GM18909 (cell line): ENCODE data around the gene DLG2.

Source experiments
- ATAC-seq: cut with Tn5 transposase; IDR thresholded peaks from one replicate; pipeline ENCODE4 v1.9.1; 2021; ENCODE audit warnings: mild to moderate bottlenecking; ENCODE audit not compliant: unreplicated experiment, poor library complexity

DLG2 gene

DNA sequence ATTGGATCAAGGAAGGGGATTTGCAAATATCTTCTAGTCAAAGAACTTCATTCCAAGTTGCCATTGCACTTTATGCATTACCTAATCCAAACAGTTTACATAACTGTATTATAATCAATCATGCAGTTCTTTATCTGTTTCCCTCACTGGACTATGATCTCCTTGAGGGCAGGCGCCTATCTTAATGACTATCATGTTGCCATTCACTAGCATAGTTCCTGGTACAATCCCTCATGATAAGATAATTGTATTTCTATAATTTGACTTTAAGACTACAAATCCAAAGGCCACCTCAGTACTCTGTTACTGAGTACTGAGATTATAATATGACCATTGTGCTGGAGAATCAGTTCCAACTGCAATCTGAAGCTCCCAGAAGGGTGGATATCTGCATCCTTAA lies 2062.3 kb downstream of the DLG2 start:
- ATAC-seq: no peak

DNA sequence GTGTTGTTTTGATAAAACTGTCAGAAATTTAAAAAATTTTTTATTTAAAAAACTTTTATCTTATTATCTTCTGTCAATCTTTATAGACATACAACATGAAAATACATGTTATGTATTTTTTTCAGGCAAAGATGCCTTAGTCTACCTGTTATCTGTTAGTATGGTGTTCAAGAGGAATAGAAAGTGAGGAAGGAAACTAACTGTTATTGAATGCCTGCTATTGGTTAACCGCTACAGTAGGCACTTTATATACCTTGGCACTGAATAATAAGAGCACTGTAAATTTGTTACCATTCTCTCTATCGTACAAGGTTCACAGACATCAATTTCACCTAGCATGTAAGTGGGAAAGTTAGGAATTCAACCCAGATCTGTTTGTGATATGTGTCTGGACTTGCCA lies 2068.9 kb downstream of the DLG2 start:
- no peak for ATAC-seq

DNA sequence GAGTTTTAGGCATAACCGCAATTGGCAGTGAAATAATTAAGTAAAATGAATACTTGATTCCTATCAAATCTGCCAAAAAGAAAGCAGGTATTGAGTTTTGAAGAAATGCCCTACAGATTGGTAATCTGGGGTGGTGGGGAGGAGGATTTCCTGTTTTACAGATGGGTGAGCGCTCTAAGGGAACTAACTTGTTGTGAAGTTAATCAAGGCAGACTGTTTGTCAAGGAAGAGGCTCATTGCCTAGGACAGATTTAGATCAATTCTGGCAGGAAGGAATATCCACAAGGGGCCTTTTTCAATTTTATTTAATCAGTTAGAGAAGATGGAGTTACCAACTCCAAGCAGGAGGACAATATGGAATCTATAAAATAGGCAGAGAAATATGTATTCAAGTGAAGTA lies 2069.5 kb downstream of the DLG2 start:
- ATAC-seq: no peak

DNA sequence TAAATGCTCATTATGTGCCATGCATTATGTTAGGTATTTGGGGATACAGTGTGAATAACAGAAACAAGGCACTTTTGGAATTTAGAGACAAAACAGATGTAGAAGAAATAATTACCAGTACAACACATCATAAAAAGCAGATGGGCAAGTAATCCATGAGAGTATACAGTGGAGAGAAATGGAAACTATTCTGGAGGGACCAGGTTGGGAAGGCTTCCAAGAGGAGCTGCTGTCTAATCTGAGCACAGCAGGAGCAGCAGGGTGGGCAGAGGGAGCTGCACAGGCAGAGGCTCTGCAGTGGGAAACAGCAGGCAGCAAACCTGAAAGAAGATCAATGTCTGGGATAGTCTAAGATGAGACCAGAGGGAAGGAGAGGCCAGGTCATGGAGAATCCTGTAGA lies 2072.3 kb downstream of the DLG2 start:
- no peak for ATAC-seq

DNA sequence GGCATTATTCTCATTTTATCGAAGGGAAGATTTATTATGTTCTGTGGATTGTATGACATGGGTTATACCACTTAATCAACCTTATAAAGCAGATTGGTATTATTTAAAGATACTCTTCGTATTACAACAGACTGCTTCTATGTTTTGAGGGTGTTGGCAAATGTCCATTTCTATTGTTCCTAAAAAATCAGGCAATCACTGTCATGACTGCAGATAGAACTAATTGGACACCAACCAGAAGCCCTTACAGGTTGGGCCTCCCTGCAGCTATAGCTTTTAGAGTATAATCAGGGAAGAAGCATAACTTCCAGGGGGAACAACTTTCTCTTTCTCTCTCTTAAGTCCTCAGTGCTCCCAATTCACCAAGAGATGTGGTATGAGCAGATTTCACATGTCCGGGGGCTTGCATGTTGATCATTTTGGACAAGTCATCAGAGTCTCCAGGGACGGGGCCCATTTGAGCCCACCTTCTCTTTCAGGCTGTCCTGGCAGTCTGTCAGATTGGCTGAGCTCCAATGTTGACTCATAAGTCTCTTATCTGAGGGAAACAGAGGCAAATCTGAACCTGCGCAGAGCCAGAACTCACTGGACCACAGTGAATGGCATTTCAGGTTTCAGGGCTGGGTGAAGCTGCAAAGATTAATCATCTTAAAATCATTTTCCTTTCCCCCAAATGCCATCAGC lies 2077.0 kb downstream of the DLG2 start:
- no peak for ATAC-seq

DNA sequence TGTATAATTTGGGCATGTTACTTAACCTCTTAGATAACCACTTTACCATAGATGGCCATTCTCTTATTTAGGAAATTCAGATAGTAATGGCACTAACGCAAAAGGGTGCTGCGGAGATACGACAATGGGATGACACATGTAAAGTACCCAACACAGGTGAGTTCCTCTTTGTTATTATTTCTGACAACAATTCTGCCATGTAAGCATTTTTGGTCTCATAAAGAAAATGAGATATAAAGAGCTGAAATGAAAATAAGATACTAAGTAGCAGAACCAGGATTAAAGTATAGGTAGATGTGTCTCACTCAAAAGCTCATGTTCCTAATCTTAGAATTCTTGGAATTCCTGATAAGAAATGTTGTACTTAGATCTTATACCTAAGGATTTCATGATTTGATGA lies 2080.8 kb downstream of the DLG2 start:
- ATAC-seq: no peak

DNA sequence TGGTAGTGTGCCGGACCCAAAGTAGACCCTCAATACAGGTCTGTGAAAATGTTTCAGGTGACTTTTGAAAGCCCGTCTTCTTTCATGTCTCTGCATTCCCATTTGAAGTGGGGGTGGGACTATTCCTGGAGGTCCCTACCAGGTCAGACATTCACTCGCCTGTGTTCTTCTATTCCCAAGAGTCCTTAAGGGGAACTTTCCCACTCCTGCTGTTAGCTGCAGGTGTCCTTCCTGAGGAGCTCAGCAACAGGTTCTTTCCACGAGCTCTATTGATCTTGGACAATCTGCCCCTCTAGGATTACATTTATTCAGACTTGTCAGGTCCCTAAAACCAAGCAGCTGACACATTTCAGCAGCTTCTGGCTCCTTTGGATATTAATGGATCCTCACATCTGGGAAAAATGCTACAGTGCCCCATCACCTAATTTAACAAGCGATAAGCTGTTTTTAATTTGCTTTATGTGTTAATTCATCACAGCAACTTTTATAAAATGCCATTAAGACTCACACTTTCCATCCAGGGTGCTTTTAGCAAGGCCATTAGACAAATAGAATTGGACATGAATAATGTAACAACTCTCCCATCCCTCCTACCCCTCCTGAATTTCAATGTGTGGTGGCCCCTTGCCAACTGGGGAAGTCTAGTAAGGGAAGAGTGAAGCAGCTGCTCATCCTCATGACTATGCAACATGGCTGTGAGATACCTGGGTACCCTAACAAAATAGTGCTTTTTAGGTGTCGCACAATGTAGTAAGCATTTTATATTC lies 2081.5 kb downstream of the DLG2 start:
- ATAC-seq: no peak

DNA sequence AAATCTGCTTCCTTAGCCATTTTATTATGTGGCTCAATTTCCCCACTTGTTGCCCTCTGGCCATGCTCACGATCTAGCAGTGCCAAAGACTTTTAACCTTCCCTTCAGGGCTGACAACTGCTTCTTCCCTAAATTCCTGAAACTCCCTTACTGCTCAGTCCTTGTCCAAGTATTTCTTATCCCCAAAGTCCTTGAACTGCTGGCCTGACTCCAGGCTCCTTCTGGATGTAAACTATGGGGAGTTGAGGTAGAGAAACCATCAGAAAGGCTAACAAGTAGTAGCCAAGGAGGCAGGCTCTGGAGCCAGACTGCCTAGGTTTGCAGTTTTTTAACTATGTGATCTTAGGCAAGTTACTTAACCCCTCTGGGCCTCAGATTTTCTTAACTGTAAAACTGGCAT lies 2082.3 kb downstream of the DLG2 start:
- no peak for ATAC-seq

DNA sequence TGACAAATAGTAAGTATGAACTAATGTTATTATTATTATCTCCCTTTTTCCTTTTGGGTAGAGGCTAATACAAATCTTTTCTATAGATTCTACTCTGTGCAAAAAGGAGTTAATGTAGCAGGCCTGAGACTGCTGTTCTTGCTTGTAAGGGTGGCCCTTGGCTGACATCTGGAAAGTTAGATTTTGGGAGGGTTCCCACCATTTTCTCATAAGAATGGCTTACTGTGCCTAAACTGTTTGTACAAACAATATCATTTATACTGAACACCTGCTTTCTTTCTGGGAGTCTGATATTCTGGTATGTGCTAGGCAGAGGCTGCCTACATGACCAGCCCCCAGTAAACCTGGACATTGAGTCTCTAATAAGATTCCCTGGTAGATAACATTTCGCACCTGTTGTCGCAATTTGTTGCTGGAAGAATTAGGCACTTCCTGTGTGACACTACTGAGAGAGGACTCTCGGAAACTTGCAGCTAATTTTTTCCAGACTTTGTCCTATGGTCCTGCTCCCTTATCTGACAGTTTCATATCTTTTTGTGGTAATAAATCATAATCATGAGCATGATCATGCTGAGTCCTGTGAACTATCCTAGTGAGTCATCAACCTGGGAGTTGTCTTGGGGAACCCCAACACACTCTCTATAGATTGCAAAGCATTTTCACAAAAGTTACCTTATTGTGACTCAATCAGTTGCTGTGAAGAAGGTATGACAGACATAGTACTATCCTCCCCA lies 2083.3 kb downstream of the DLG2 start:
- peak; percentile 54 for ATAC-seq

DNA sequence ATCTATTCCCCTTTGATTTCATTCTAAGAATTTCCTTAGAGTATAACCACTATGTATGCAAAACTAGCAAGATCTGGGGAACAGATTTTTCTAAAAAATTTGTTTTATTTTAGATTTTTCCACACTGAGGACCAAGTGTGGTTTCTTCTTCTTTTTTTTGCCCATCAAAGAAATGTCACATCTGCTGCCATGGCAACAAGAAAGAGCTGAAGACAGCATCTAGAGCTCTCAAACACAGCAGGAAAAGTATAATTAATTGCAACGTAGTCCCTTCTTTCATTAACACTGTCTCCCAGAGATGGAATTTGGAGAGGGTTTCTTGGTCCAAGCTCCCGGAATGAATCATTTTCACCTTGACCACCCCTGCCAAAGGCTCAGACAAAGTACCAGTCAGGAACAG lies 2084.3 kb downstream of the DLG2 start:
- no peak for ATAC-seq

DNA sequence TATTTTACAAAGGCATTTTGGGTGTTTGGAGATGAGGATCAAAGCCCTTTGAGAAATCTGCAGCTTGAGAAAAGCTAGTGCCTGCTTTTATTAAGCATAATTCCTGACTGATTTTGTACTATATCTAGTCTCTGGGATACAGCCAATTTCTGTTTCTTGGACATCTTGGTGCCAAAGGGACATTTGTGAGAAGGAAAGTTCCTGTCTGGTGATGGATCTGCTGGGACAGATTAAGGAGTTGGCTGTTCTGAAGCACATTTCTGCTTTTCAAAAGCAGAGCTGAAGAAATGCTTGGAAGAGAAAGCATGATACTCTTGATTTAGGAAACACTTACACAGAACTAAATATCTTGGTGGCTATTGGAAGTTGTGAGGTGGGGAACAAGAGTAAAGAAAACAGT lies 2086.4 kb downstream of the DLG2 start:
- no peak for ATAC-seq

DNA sequence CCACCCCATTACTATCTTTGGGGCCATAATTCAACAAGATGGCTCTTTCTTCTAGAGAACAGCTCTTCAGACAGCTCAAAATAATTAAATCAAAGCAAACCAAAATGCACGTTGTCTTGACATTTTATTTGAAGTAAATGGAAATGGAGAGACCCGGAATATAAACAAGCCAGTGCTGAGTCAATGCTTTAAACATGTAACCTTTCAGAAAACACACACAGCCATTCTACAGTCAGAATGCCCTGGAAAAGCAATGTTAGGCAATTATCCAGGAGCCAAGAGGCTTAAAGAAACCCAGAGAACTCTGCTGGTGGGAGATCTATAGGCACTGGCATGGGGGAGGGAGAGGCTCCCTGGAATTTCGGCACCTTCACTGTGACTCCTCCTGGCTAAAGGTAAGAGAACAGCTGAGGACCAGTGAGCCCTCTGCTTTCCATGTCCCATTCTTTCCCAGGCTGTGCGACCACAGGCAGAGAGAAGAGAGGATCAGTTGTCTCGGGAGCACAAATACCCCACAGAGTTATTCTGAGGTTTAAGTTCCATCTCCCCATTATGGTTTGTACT lies 2086.9 kb downstream of the DLG2 start:
- no peak for ATAC-seq

DNA sequence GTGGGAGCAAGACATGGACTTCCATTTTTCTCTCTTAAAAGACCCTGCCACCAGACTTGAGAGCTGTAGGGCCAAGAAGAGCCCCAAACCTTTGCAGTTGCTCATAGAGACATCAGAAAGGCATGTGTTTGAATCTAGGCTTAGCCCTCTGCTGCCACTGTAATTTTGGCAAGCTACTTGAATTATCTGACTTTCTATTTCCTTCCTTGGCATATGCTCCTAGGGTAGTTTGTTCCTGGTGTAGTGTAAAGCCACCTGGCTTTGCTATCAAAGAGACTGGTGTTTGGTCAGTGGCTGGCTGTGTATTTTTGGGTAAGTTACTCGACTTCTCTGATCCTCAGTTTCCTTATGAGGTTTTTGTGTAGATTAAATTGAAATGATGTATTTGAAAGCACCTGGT lies 2088.9 kb downstream of the DLG2 start:
- ATAC-seq: no peak

DNA sequence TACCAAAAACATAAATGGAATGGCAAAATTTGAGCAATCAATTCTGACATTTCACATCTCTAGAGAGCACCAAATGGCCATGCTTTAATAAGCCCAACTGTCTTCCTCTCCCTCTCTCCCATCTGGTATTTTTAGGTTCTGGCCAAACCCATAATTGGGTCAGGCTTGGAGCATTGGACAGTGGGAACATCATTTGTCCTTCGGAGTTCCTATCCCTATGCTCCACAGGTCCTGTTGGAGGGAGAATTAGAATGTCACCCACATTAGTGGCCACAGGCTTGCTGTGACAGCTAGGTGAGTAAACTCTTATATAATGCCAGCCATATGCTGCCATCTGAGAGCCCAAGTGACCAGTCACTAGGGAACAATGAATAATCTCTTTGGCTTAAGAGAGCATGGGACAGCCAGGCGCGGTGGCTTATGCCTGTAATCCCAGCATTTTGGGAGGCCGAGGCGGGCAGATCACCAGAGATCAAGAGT lies 2090.0 kb downstream of the DLG2 start:
- no peak for ATAC-seq

DNA sequence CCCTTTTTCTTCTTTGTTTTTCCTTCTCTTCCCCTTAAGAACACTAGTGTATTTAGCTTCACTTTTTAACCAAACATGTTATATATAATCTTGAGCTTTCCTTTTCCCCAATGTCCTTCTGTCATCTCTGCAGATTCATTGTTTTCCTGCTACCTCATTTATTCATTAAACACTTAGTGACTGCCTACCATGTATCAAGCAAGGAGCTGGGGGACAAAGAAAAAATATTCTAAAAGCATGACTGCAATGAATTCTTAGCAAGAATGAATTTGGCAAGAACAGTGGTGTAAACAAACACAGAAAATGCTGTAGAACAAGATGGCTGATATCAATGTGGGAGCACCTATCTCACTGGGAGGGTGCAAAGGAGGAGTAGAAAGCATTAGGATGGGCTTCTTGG lies 2094.0 kb downstream of the DLG2 start:
- ATAC-seq: no peak

DNA sequence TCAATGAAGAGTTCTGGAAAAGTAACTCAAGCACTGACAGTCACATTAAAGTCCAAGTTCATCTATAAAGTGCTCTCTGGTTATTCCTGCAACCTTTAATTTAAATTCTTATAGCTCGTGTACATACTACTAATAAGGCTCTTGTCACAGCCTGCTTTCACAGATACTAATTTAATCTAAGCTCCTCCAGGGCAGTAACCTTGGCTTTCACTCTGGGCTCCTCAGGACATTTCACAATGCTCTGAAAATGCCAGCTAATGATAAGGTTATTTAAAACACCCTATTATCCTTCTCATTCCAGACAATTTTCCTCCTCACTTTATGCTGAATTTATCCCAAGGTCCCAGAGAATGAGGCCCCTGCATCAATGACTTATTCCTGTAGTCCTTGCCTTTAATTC lies 2098.3 kb downstream of the DLG2 start:
- no peak for ATAC-seq

DNA sequence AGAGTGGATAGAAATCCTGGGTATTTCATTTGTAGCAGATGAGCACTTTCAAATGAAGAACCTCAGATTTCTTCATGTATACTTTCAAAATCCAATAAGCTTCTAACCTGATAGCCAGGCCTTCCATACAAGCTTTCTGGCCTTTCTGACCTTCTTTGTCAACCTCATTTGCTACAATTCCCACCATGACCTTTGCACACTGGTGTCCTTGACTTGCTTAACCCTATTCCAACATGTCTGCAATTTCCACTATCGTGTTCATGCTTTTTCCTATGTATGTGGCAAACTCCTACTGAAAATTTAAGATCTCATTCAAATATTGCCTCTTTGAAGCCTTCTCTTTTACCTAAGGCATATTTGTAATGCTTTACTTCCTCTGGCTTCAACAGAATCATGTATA lies 2098.9 kb downstream of the DLG2 start:
- ATAC-seq: no peak

DNA sequence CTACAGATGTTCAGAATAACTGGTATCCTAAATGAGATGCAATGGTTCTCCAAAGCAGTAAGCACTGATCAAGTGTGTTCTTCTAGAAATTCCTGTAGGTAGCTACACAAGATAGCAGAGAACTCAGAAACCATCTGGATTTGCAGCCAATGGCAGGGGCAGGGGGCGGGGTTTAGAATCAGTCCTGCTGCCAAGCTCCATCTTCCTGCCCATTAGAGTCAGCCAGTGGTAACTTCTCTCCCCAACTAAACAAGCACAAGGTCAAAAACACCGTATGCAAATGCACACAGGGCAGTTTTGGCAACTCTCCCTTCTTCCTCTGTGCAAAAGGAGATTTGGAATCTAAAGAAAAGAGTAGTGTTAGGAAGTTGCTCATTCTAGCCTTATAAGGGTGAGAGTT lies 2103.5 kb downstream of the DLG2 start:
- ATAC-seq: no peak

DNA sequence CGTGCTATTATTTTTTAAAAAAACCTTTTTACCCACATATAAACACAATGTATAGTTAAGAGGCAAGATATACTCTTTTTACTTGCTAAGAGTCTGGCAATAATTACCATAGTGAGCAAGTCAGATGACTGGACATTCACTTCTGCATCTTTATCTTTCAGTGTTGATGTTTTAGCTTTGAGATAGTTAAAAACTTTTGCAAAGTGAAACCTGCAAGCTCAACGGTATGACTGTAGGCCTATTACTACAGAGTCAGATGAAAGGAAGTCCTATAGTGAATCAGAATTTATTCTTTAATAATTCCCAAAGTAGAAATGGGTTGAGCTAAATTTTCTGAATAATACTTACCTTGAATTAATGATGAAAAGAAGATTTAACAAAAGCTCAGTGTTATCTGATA lies 2104.2 kb downstream of the DLG2 start:
- ATAC-seq: no peak

DNA sequence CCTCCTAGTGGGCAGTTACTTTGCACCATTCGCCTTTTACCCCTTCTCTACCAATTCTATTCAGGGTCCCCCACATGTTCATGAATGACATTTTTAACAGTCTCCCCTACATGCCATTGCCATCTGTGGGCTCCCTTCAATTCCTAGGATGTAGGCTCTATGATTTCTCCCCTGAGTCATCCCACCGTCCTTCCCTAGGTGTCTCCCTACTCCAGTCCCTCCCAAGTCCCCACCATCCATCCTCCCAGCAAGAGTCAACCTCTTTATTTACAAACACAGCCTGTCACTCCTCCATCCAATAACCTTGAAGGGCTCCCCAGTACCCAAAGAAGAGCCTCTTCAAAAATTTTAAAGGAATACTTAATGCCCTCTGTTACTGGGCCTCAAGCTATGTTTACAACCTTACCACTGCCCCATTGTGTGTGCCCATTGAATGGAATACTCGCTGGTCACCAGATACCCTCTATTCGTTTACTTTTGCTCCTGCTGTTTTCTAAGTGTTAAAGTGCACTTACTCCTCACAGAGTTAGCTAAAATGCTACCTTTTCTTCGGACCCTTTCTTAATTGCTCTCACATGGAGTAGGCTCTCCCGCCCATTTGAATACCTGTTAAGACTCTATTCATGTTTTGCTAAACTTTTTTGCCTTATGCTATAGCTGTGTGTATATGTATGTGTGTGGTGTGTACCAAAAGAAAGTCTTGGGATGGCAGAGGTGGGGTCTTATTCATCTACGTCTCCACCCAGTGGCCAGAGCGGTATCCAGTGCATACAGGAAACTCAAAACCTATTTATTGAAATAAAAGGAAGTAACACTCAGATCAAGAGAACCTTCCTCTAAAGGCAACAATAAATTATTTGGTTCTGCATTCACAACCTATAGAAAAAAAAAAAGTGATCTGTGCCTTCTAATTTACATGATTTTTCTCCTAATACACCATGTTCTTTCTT lies 2105.2 kb downstream of the DLG2 start:
- peak; percentile 54 for ATAC-seq
